SH-SY5Y (cell line): ENCODE data around the gene SLC15A1.

Source experiments
- GATA2 ChIP-seq: IDR thresholded peaks from 2 replicates; pipeline ENCODE4 v1.6.1; 2011; ENCODE audit warnings: mild to moderate bottlenecking, low read depth, low read length
- GATA3 ChIP-seq: IDR thresholded peaks from 2 replicates; pipeline ENCODE4 v1.6.1; 2011; ENCODE audit warnings: low read depth, mild to moderate bottlenecking, low read length, moderate library complexity

DNA sequence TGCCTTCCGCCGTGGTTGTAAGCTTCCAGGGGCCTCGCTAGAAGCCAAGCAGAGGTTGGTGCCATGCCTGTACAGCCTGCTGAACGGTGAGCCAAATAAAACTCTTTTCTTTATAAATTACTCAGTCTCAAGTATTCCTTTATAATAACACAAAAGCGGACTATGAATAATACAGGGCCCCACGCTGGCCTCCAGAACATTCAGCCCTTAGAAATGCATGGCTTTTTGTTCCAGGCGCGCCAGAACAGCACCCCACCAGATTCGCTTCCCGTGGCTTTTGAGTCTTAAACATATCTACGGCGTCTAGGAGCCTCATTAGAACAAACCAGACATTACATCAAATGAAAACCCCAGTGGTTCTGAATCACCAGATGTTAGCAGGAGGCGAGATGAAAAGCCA, 75.1 kb downstream of the SLC15A1 start:
- TF ChIP-seq GATA2, result no peak
- TF ChIP-seq GATA3, result no peak
